Measurements from ENCODE around the gene RPTOR.
"Not testable (repeated sequence)": the region's sequence is repeated elsewhere in the genome, so short reads cannot be mapped to it uniquely, and the experiment has no call there.

RPTOR gene

DNA sequence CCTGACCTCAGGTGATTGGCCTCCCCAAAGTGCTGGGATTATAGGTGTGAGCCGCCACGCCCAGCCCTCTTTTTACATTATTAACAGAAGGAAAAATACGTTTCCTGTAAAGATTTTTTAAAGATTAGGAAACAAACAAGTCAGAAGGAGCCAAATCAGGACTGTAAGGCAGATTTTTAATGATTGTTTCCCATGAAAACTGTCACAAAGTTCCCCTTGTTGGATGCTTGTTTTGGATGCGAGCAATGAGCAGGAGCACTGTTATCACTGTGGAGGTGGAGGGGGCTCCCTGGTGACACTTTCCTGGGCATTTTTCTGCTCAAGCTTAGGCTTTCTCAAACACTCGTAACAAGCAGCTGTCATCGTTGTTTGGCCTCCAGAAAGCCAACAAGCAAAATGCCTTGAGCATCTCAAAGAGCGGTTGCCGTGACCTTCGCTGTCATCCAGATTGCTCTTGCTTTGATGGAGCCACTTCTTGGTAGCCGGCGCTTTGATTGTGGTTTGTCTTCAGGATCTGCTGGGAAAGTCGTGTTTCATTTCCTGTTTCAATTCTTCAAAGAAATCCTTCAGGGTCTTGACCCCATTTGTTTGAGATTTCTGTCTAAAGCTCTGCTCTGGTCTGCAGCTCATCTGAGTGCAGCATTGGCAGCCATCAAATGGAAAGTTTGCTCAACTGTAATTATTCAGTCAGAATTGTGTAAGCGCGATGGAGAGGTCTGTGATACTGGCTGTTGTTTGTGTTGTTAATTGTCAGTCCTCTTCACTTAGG is 128.7 kb downstream of the RPTOR start:
- no peak for DNase-seq

DNA sequence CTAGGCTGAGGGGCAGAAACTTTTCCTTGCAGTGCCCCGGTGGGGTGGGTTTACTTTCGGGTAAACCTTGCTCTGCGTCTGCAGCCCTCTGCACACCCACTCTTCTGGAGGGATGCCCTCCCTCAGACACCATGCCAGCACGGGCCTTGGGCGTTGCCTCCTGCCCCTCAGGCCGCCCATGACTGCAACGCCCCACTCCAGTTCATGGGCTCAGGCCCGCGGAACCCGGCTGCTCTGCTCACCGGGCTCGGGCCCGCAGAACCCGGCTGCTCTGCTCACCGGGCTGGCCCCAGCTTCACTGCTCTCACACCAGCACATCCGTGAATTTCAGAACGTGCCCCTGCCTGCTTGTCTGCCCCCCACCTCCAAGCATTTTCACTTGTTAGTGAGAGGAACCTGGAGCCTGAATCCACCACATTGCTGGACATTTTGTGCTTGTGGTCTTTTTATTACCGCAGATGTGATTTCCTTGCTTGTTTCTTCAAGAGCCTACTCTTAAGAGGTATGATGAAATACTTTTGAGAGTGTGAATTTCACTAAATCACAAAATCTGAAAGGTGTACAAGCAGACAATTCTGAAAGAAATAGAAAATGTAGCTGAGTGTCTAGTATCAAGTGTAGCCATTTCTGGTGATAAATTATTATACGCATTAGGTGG is 130.9 kb downstream of the RPTOR start:
- no peak for DNase-seq

DNA sequence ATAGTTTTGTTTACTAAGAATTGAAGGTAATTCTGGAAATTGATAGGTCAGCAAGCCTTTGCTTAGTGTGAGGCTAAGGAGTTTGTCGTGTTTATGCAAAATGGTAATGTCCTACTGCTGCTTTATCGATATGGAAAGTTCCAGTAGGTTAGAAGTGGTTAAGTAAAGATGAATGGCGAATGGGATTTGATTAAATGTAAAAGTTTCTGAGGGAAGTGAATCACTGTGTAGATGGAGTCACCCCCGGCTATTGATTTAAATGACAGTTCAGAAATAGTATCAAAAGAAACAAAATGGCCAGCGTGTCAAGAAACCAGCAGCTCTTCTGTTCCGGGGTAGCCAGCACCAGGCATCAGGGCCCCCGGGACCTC is 131.4 kb downstream of the RPTOR start:
- no peak for DNase-seq

DNA sequence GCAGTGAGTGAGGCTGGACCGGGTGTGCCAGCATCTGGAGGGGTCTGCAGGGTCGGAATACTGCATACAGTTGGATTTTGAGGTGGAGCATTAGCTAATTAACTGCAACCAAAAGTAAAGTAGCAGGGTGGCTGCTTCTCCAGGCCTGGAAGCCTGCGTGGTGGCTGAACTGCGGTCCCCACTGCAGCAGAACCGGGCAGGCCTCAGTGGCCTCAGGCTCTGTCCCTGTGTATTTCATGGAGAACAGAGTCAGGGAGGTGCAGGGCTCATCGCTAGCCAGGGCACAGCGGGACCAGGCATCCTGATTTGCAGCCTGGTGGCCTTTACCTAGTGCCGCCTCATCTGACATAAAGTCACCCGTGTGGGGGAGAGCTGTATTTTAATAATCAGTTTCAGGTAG is 131.9 kb downstream of the RPTOR start:
- DNase-seq, result no peak

DNA sequence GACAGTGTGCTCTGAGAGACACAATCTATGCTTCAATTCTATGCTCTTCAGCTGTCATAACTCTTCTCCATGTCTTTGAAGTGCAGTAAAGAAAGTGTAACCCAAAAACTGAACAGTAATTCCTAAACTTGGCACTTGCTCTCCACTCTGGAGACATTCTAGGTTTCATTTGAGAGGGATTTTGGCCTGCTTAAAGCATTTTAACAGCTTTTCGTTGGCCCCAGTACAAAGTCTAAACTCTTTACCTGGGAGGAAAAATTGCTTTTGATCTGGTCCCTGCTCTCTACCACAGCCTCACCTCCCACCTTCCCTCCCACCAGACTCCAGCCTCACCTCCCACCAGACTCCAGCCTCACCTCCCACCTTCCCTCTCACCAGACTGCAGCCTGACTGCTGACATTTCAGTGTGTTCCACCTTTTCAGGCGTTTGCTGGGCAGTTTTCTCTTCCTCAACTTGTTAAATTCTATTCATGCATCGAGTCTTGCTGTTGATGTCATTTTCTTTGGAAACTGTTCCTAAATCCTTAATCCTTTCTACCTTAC is 132.6 kb downstream of the RPTOR start:
- DNase-seq, result no peak

DNA sequence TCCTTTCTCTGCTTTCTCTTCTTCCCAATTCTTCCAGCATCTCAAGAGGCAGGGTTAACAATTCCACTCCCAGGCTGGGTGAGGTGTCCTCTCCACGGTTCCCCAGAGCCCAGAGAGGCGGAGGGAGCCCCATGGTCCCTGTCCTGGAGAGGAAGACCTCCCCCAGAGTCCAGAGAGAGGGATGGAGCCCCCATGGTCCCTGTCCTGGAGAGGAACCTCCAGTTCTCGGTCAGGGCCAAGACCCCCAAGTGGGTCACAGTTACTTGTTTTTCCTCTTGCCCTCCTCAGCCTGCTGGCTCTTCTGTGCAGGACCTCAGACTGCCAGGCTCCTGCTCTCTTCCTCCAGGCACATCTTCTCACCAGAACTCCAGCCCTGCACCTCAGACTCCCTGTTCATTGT is 135.2 kb downstream of the RPTOR start:
- no peak for DNase-seq

DNA sequence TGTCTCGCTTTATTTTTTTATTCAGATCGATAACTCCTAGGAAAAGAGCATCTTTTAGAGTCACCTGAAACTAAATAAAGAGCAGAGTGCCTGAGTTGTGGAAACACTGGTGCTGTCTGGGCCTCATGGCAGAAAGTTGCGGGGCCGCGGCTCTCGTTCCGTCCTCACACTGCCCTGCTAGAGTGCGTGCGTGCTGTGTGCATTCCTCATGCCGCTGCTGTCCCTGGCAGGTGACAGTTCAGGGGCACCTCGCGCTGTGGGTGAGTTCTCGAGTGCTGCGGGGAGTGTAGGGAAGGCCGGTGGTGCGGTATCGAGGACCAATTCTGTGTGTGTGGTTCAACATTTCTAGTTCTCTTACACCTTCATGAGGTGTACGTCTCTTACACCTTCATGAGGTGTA is 136.6 kb downstream of the RPTOR start:
- DNase-seq, result no peak

DNA sequence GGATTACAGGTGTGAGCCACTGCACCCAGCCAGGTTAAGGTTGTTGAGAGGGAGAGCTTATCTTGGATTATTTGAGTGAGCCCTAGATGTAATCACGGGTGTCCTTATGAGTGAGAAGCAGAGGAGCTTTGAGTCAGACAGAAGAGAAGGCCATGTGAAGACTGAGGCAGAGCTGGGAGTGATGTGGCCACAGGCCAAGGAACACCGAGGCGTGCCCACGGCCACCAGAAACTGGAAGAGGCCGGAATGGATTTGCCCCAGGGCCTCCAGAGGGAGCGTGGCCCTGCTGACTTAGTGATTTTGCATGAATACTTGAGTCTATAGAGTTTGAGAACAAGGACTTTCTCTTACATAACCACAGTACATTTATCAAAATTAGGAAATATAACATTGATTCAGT is 137.7 kb downstream of the RPTOR start:
- no peak for DNase-seq

DNA sequence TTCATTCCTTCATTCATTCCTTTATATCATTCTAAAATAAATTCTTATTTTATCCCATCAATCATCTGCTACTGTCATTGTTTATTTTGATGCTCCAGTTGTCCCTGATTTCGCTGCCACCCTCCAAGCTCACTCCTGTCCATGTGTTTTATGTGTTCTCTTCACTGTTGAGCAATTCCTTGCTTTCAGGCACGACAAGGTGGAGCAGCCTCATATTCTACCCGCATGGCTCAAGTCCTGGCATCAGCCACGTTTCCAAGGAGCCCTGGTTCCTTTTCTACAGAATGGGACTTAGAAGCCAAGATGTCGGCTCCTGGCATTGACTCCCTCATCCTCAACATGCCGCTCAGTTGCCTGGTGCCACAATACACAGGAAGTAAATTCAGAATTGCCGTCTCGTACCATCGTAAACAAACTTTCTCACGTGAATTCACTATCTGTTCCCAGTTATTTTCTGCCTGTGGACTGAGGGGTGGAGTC is 139.0 kb downstream of the RPTOR start:
- no peak for DNase-seq

DNA sequence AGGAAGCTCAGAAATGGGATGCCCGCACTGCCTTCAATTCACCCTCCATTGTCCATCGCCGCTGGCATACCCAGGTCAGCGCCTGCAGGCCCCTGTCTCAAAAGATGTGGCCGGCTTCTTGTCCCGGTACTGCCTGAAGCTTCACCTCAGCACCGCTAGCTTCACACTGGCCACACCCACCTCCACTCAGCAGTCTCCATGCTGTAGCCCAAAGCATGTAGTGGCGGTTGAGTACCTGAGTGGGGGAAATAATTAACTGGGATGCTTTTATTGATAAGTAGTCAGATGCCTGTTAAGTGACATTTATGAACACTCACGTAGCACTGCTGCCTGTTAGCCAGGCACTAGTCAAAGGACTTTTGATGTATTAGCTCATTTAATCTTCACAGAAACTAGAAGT is 143.2 kb downstream of the RPTOR start:
- DNase-seq, result no peak

DNA sequence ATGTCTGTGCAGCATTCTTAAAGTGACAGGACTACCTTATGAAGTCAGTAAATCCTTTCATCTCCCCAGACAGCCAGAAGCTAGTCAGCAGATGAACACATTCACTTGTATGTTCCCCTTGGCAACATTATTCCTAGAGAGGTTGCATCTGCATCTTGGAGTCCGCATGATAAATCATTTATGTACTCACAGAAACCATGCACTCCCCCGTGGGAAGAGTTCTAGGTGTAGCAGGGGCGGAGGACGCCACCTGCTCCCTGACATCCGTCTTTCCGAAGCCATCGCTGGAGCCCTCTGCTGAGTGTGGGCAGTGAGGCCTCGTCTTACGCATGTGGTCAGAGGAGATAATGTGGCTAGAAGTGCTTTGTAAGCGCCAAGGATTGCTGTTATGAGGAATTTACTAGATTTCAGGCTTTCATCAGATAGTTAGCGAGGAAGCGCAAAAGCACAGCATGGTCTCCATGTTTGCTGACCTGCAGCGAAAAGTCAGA is 144.5 kb downstream of the RPTOR start:
- DNase-seq, result no peak

DNA sequence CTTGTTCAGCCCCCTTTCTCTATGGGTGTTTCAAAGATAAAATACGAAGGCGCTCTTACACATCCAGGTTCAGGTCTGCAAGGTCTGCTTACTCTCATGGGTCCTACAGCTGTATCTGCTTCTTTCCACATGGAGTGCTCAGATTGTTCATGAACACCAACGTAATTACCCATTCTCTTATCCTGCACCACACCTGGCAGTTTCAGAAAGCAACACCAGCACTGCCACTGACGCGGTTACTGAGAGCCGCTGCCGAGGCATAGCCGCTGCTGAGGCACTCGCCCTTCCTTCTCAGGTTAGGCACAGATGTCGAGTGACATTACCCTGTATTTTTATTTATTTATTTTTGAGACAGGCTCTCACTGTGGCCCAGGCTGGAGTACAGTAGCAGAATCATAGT is 147.1 kb downstream of the RPTOR start:
- DNase-seq, result no peak

DNA sequence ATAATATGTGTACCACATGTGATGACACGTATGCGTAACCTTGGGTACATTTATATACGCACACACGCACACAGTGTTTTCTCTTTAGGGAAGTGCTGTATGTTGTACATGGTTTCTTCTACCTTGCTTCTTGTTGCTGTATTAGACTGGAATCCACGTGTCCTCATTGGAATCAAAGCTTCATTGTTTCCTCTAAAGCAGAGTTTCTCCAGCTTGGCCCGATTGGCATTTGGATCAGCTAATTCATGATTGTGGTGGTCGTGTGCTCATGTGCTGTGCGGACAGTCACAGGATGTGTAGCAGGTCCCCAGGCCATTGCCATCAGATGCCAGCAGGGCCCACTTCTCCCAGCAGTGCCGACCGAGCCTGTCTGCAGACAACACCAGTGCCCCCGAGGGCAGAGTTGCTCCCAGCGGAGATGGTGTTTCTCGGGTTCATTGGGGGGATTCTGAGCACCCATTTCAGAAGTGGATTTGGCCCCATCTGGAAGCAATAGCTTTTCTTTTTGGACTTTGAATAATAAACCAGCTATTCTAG is 148.4 kb downstream of the RPTOR start:
- no peak for DNase-seq

DNA sequence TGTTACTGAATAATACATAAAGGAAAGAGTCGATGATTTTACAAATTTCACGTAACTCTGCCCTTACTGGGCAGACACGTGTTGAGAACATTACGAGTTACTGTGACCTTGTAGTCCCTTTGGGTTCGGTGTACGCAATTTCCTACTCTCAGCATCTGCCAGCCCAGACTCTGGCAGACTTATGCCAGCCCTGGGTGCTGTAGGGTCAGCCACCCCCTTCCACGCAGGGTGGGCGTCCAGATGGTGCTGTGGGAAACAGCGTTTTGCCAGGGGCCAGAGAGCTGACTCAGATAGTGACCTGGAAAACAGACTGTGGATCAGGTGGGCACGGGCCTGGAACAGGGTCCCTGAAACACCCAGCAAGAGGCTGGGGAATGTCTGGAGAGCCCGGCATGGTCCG is 148.9 kb downstream of the RPTOR start:
- no peak for DNase-seq

DNA sequence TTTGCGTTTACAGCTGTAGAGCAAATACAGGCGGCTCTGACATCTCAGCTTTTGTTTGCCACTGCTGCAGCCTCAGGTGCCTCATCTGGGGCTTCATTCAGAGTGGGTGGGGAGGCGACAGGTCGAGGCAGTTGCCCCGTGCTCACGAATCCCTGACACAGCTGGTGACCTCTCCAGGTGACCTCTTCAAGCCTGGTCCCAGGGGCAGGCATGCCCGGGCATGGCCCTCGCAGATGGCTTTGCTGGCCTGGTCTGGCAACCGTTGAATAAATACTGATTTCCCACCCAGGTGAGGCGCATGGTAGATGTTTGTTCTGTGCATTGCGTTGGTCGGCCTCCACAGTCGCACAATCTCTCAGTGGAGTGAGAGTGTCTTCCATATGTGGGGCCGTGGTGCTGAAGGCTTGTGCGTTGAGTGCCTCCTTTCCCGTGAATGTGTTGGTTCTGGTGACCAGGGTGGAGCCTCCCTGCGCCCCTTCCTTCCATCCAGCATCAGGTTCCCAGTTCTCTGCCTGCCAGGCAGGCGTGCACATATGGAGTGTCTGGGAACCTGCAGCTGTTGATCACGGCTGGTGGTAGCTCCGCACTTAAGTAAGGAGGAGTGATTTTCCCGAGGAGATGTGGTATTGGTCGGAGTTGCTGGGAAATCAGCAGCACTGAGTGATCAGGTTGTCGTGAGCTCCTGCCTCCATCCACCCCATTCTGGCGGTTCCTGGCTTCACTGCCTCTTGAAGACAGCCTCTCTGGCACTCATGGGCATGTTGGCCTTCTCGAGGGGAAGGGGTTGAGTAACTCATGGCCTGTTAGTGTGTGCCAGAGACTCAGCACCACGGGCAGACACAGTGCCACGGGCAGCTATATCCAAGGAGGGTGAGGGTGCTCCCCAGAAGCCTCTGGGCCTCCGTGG is 149.7 kb downstream of the RPTOR start:
- no peak for DNase-seq

DNA sequence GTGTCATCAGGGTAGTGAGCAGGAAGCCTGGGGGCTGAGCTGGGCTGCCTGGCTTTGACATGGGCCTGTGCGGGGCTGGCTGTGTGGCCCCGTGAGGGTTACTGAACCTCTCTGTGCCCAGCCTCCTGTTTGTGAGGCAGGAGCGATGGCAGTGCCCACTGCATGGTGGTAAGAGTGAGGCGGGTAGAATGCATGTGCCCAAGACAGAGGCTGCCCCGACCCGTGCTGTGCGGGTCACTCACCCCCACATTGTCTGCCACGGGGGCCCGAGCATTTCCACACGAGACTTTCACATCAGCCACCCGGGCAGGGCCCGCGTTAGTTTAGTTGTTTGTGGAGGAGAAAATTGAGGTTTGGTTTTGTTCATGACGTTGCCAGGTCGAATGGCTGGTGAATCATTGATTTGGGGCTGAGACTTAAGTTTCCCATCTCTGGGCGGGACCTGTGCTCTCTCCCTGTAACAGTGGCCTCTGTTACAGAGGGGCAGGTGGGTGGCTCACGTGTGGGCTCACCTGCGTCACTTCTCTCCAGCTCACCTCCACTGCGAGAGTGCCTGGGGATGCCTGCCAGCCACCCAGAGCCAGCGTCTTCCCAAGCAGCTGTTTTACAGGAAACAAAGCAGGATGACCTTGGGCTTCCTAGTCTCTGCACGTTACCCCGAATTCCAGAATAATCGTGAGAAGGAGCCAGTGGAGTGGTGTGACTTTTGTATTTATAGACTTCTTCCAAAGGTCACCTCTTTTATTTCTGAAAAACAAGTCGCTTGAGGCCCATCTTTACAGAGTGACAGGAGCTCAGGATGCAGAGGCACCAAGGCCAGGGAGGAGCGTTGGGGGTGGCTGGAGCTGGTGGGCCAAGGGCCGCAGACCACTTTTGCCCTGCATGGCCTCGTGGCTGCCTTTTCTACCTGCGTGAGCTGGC is 150.6 kb downstream of the RPTOR start:
- DNase-seq, result no peak

DNA sequence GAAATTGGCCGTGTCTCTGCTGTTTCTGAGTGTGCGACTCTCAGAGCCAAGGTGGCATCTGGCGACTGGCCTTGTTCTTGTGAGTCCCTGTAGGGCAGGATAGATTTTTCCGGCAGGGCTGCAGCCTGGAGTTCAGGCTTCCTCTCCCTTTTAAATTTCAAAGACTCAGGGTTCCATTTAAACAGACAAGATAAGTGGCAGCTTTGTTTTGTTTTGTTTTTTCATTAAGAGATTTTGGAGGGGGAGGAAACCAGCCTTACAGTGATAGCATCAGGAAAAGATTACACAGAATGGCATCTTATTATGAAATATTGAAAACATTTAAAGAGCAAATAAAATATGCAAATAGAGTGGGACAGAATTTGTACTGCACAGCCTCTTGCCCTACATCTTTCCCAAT is 151.3 kb downstream of the RPTOR start:
- DNase-seq, result no peak

DNA sequence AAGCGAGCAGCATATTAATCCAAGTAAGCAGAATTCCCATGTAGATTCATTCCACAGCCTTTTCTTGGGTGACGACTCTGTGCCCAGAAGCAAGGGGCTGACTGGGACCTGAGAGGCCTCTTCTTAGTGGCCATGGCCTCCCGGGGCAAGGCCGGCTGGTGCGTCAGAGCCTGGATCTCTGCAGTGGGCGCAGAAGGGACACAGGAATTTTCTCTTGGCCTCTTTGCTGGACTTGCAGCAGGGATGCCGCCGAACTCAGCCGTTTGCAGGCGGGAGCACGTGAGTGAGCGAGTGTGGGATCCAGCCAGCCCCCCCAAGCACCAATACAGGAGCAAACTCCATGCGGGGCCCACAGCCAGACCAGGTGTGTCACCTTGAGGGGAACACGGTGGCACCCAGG is 151.8 kb downstream of the RPTOR start:
- DNase-seq, result no peak

DNA sequence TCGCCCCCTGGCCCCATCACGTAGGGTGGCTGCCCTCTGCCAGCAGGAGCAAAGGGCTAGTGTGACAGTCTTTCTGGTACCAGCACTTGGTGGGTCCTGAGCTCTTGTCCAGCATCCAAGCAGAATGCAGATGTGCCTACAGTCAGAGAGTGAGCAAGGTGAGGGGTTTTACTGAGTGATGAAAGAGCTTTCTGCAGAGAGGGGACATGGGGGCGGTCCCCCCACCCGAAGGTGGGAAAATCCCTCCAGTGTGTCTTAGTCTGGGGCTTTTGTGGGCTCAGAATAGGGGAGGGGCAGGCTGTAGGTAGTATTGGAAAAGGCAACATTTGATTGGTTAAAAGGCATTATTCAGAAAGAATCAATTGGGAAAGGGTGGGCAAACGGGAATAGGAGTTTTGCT is 152.3 kb downstream of the RPTOR start:
- DNase-seq, result no peak

DNA sequence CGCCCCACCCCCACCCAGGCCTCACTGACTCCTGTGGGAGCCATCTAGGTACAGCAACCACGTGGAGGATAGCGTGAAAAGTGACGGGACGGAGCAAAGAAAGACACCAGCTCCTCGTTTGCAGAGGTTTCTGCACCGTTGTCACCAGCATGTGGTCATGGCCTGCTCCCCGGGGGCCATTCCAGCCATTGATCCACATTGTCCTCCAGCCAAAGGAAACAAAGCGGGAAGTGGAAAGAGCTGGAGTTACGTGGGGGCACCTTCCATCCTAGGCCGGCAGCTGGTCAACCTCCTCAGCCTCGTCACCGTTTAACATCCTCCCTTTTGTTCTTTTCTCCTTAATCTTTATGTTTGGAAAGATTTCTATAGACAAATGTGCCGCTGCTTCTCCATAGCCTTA is 153.7 kb downstream of the RPTOR start:
- DNase-seq, result no peak

DNA sequence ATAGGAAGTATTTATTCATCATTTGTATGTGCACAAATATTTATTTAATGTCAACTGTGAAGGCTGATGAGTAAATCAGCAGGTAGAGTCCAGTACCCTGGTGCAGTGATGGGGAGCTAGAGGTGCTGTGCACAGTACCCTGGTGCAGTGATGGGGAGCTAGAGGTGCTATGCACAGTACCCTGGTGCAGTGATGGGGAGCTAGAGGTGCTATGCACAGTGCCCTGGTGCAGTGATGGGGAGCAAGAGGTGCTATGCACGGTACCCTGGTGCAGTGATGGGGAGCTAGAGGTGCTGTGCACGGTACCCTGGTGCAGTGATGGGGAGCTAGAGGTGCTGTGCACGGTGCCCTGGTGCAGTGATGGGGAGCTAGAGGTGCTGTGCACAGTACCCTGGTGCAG is 154.6 kb downstream of the RPTOR start:
- not testable (repeated sequence) for DNase-seq

DNA sequence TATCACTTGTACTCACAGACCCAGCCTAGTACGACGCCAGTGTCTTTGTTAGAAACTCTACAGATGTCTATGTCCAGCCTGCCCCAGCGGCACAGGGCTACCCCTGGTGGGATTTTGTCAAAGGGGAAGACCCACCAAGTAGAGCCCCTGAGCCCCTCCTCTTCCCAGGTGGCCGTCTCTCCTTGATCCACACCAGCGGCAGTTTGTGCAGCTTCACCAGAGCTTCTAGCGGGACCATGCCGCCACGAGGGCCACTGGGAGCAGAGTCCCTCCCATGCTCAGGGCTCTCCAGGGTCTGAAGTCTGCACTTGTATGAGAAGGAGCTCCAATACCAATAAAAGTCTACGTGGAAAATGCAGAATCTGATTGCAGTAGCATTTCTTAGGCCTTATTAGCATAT is 157.1 kb downstream of the RPTOR start:
- DNase-seq, result no peak

Measured in NCI-H2107 (cell line).